Activated CD8-positive, alpha-beta memory T cell treated with anti-CD3 and anti-CD28 coated beads for 1 hour (primary cell): ENCODE results near the gene RHBDF2.

Source experiments
- DNase-seq, 2 donors: peaks; one replicate each; pipeline ENCODE4 v3.0.0-alpha.2; 2020; ENCODE audit warnings: low read depth in 1 of 2; ENCODE audit errors: extremely low read depth in 1 of 2

RHBDF2 gene

DNA sequence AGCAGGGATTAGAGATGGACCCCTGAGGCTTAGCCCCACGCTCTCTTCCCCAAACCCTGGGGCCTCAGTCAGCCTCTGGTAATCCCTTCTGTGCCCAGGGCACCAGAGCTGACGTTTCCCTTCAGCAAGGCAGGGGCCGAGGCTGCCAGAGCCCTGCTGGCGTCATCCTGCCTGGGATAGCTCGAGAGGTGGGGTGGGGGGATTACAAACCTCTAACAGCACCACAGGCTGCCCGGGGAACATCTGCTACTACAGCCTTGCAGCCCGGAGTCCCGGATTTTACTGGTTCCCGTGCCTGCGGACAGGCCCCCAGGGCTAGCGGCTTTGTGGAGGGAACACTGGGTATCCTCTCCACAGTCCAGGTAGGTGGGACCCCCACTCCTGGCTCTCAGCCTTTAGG lies 33.9 kb downstream of the RHBDF2 start, which contains the start of gene AANAT:
TSS of gene AANAT (plus strand) at position 238 of the 400 bp plus-strand sequence. CDS start 1,144 bp downstream, outside the sequence.
- no peak for DNase-seq

DNA sequence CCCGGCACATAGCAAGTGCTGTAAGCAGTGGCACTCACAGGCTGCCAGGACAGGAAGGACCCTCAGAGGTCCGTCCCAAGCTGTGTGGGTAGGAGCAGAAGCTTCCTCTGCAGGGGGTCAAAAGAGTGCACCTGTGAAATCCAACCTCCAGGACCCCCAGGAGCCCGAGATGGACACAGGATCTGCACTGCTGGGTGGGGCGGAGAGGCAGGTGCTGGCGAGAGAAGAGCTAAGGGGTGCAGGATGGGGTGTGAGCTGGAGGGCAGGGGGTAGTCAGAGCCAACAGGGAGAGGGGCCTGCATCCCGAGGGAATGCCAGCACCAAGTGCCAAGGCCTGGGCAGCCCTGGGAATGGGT lies 34.5 kb downstream of the RHBDF2 start:
- DNase-seq, result no peak

DNA sequence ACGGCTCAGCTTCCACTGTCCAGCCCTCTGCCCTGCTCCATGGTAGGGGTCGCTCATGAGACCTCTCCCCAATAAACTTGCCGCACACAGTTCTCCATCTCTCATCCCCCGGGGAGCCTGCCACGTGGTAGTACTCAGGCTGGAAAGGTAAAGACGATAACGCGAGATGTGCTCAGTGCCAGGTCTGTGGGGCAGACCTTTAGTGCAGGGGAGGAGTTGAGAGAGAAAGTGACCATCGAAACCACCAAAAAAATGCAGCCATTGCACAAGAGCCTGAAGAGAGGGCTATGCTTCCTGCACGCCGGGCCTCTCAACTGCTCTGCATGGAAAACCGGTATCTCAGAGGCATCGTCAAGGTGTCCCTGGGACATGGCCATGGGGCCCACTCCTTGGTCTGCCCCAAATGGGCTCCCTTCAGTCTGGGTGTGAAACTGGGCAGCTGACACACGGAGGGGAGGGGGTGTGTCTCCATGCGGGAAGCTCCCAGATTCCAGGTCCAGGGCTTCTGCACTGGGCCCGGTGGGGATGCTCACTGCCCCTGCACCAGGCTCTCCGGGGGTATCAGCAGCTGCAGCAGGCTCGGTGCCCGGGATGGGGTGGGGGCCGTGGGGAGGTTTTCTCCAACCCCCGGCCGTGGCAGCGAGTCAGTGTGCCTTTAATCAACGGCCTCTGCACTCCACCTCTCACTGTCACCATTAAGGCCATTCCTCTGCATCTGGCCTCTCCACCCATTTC lies 38.5 kb downstream of the RHBDF2 start:
- DNase-seq, result no peak

DNA sequence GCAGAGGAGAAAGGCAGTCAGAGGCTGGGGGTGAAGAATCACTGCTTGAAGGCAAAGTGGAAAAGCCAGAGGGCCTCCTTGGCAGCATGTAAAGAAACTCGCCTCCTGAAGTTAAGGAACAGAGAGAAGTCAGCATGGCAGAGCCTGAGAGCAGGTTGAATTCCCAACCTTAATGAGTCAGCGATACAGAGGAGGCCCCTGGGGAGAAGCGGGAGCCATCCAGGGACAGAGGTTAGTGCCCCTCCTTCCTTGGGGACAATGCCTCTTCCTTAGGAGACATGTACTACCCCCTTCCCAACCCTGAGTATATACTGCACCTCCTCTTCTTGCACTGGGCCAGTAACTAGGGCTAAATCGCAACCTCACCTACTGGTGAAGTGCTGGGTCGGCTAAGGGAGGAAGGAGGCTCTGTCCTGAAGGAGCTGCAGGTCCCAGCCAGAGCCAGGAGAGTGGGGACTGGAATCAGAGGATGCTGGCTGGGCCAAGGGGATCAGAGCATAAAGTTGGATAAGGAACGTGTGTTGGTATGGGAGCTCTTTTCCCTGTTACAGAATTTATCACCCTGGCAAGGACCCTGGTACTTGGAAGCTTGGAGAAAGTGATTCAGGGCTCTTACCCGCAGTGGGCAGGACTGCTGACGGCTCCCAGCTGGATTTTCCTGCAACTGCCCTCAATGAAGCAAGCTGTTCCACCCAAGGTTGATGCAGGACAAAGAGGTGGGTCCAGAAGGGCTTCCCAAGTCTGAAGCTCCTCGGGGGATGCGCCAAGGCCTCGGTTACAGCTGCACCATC lies 39.3 kb downstream of the RHBDF2 start:
- DNase-seq, result no peak

DNA sequence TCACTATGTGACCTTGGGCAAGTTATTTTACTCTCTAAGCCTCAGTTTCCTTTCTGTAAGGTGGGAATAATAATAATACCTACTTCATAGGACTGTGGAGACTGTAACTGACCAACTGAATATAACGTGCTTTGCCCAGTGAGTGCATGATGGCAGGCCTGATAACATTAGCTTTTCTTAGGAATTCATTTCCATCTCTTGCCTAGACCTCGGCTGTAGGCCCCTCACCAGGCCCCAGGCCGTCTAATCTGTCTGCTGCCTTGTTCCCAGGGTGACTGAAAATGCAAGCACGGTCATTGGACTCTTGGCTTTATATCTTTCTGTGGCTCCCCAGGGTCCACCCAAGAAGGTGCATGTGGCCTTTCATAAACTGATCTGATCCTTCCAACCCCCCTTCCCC lies 41.5 kb downstream of the RHBDF2 start:
- DNase-seq, result no peak

DNA sequence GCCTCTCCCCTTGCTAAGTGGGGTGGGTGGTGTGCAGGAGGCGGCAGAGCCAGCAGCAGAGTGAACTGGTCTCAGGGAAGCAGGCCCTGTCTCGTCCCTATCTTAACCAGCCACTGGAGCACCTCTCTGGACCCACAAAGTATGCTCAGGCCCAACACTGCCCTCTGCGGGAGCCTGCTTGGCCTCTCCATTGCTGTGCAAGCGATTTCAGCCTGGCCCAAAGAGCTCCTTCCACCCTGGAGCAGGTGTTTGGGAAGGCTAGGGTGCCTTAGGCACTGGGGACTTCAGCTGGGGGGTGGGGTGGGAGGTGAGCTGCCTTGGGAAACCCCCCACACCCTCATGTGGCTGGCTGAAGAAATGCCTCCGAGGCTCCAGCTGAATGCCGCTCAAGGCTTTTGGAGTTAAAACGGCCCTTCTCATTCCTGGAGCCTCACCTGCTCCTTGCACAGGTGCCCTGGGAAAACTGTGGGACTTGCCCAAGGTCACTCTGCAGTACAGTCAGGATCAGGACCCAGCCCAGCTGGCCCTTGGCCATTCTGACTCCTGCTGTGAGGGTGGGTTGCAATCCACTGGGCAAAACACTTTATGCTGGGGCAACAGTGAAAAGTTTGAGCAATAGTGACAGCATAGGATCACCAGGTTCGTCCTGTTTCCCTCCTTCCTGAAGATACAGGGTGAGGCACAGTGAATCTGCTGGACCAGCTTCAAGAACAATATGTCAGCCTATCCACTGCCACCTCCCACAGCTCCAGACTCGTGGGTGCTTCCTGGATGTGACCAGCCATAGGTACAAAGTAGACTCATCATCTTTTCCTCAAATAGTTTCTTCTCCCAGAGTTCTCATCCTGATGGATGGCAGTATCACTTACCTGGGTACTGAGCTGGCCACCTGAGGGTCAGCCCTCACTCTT lies 42.4 kb downstream of the RHBDF2 start:
- DNase-seq, result no peak

DNA sequence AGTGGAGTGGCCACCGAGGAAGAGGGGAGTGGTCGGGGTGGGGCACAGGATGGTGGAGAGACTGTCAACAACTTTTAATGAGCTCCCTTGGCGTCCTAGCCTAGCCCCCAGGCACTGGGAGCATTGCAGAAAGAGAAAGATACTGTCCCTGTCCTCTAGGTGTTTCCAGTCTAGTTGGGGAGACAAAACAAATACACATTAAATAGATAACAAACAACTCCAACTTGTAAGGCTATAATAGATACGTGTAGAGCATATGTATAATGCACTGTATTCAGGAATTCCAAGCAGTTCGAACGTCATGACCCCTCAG lies 47.8 kb downstream of the RHBDF2 start:
- no peak for DNase-seq

DNA sequence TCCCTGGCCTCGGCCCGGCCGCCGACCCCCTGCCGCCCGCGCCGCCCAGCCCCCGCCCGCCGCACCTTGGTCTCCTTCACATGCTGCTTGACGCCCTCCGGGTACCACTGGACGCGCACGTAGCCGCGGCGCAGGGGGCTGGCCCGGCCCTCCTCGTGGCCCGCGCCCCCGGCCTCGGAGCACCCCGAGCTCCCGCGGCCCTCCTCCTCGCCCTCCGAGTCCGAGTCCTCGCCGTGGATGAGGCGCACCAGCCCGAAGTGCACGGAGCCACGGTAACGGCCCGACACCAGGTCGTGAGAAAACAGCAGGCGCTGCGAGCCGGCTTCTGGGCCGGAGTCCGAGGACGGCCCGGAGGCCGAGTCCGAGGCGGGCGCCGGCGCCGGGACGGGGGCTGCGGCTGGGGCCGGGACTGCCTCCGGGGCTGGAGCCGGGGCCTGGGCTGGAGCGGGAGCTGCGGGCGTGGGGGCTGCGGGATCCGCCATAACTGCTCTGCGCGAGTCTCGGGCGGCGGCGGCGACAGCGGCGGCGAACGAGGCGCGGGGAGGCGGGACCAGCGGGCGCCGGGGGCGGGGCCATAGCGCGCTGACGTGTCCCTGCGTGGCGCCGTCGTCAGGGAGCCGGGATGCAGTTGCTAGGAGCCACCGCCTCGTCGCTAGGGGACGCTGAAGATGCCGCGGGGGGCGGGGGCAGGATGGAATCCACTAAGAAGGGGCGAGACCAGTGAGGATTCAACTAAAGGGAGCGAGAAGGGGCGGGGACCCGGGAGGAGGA lies 48.4 kb downstream of the RHBDF2 start, which contains the start of gene UBE2O:
TSS of gene UBE2O (minus strand) at position 493 of the 771 bp plus-strand sequence. CDS start at position 482, 11 bp downstream.
- peak; percentile 80 to 88 for DNase-seq

DNA sequence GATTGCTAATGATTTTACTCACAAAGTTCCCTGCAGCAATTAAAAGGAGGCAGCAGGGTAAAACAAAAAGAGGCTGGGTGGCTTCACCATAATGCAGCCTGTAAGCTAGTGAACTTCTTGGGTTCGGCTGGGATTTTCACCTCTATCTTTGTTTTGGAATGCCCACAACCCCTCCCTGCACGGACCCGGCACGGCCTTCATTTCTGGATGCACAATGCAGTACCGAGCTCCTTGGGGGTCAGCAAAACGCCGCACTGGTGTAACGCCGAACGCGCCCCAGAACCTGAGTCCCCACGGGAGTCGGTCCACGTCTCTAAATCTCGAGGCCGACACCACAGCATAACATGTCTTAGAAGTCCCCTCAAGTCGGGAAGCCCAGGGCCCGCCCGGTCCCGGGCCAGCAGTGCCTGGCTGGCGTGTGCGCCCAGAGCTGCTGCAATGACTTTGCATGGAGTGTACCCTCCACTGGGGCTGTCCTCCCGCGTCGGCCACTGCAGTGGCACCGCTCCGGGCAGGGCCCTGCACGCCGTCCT lies 49.0 kb downstream of the RHBDF2 start:
- DNase-seq, result peak in 1 of 2 donors; percentile 11

DNA sequence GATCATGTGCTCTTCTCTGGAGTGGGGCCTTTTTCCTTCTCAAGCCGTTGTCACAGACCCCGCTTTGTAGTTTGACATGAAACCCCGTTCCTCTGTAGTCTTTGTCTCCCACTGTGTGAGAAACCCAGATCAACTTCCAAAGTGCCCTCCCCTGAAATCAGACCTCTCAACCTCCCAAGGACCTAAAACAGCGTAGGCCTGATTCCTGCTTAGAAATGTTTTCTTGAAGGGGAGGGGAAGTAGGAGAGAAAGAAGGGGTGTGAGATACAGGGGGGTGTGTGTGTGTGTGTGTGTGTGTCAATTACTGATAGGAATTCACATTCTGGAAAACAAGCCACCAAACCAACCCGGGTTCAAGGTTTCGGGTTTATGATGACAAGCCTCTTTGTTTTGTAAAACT lies 49.7 kb downstream of the RHBDF2 start:
- no peak for DNase-seq

DNA sequence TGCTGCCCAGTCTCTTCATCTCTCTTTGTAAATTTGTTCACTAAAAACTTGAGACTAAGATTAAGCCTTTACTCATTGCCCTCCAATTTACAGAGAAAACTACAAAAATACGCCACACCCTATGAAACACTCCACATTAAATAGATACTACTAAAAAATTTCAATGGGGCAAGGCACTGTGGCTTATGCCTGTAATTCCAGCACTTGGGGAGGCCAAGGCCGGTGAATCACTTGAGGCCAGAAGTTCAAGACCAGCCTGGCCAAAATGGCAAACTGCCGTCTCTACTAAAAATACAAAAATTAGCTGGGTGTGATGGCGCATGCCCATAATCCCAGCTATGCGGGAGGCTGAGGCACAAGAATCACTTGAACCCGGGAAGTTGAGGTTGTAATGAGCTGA lies 52.1 kb downstream of the RHBDF2 start:
- no peak for DNase-seq

DNA sequence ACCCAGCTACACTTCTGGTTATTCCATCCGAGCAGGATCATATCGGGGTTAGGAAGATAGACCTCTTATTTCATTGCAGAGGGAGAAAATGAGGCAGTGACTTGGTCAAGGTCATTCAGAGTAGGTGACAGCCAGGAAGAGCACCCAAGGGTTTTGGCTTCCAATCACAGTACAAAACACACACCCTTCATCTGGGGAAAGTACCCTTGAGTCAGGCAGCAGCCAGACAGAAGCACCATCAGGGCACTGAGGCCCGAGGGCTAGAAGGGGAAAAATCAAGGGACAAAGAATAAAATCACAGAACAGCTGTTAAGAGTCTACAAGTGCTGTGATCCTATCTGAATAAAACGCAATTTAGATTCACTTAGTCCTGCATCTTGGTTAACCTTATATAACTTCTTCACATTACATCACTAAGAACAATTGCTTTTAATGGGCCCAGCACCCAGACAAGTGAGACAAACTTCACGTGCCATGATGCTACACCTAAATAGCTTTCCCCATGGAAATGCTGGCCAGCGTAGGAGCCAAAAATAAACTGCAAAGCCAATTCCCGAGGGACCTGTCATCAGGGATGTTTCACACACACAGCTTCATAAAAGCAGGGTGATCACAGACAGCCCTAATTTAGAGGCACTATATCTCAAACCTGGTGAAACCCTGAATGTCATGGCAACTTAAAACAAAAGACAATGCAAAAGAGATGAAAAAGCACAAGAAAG lies 53.1 kb downstream of the RHBDF2 start:
- no peak for DNase-seq

DNA sequence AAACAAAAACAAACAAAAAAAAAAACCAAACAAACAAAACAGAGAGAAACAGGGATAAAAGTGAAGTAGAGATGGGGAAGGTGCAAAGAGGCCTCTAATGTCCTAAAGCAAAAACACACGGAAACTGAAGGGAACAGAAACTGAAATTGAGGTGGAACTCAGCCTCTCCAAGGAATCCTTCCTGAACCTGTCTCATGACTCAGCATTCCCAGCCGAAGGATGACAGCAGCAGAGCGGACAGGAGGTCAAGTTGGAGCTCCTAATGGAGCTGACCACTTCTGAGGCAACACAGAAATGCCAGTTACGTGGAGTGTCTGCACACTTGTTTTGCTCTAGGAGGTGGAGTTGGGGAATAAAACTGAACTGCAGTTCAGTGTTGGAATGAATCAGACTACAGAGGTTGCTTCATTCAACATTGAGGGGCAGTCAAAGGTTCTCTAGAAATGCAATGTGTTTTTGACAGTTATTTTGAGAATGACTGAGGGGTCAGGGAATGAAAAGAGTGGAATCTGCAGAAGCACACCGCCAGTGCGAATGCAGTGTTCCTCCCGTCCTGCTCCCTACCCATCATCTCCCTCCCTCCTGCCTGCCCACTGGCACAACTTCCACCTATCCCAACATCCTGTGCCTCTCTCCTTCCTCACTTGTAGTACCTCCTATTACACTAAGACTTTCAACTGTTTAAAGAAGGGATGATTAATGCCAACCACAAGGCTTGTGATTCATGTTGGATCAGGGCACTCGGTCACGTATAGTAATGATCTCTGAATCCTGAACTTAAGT lies 54.6 kb downstream of the RHBDF2 start:
- DNase-seq, result no peak

DNA sequence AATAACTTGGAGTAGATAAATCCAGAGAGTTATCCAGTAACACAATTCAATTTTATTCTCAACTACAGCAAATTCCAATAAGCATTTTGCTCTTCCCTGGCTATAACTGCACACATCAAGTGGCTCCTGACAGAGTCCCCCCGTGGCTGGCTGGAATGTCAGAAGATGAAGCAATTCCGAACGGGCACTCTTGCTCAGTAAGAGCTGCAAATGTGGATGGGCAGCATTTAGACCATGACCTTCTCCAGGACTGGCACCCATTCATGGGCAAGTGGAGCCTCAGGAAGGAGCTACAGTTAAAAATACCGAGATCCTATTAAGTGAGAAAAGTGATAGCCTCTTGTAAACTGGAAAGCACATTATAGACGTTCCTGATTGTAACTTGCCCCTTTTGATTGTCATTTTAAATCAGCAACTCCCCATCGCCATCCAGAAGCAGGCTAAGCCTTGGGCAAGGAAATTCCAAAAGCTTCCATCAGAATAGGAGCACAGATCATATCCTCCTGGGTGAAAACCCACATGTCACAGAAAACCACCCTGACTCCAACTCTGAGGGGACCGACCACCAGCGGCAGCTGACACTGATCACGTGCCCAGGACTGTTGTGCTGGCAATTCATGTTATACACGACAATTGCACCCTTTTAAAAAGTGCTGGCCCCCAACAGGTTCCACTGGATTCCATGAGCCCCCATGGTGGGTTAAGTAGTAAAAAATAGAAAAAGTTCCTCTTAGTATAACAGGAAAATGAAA lies 55.4 kb downstream of the RHBDF2 start:
- DNase-seq, result no peak

DNA sequence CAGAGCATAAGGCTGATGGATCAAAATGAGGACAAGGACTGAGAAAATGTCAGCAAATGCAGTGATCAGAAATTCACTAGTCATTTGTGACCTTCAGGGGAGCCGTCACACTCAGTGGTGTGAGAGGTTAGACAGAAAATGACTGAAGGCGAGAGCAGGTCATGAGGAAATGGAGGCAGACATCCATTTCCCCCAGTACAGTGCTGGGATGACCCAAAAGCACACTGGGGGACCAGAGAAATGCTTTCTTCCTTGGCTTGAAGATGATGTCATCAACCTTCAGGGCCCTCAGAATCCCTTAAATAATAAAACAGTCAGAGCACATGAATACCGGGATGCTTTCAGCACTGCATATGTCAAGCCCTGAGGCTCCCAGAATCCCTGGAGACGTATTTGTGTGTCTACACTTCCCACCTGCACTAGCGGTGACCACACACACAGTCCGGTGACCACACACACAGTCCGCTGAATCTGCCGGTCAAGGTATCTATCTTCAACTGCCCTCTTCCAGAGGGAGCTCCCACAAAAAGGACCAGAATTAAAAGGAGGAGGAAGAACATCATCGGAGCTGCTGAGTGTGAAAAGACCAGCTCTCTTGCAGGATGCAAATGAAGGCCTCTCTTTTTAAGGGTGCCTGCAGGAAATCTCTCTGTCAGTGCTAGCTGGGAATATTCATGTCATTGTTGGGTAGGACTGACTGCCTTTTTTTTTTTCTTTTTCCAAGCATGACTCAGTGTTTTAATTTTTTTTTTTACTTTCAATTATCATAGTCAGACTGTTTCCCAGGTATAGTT lies 56.5 kb downstream of the RHBDF2 start:
- DNase-seq, result no peak

DNA sequence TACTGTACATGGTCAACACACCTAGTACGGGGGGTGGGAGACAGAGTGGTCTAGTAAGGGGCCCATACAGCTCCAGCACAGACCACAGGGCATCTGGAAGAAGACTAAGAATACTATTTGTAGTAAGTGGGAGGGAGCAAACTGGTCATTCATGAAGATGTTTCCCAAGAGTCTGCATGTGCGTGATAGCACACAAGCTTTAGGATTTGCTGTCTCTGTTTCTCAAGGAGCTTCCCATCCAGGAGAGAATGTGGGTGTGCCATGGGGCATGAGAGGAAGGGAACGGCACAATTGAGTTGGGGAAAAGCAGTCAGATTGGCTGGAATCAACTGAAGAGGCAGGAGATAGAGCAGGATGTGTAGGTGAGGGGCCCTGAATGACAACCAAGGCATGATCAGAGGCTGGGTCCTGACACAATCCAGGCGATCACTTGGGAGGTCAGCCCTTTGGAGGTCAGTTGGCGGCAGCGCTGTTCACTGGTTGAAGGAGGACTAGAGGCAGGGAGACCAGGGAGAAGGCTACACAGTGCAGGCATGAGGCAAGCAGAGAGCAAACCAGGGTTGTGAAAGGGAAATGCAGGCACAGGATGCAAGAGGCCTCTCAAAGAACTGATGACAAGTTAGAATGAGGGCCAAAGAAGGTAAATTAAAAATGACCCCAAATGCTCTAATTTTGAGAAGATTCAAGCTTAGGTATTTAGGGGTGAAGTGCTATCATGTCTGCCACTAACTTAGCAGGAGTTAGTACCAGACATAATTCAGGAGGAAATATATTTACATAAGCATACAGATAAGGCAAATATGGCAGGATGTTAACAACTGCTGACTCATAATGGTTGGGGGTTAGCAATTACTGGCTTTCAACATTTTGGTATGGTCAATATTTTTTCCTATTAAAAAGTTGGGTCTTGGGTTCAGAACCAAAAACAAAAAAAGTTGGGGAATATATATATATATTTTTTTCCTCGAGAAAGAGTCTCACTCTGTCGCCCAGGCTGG lies 58.6 kb downstream of the RHBDF2 start:
- DNase-seq, result no peak
